HUES6 (cell line): ENCODE measurements around the gene EML6.

ENCODE experiments used
- H3K27ac ChIP-seq: 2 replicates; pipeline ENCODE4 v1.7.0; 2013; ENCODE audit warnings: low read depth, mild to moderate bottlenecking, low read length, inconsistent platforms
- H3K27me3 ChIP-seq: 2 replicates; pipeline ENCODE4 v1.6.1; 2013; ENCODE audit warnings: low read length; ENCODE audit not compliant: control insufficient read depth, insufficient read depth
- H3K36me3 ChIP-seq: 2 replicates; pipeline ENCODE4 v1.6.1; 2013; ENCODE audit warnings: low read length; ENCODE audit not compliant: control insufficient read depth, insufficient read depth
- H3K4me1 ChIP-seq: 2 replicates; pipeline ENCODE4 v1.6.1; 2013; ENCODE audit warnings: low read length; ENCODE audit not compliant: control insufficient read depth, insufficient read depth
- H3K4me3 ChIP-seq: 2 replicates; pipeline ENCODE4 v1.5.1; 2013; ENCODE audit warnings: low read depth, low read length
- H3K9ac ChIP-seq: one replicate; pipeline ENCODE4 v1.6.1; 2013; ENCODE audit warnings: mild to moderate bottlenecking, low read length
- H3K9me3 ChIP-seq: 2 replicates; pipeline ENCODE4 v1.6.1; 2013; ENCODE audit warnings: low read depth, low read length; ENCODE audit not compliant: control insufficient read depth, insufficient read depth

EML6 gene

DNA sequence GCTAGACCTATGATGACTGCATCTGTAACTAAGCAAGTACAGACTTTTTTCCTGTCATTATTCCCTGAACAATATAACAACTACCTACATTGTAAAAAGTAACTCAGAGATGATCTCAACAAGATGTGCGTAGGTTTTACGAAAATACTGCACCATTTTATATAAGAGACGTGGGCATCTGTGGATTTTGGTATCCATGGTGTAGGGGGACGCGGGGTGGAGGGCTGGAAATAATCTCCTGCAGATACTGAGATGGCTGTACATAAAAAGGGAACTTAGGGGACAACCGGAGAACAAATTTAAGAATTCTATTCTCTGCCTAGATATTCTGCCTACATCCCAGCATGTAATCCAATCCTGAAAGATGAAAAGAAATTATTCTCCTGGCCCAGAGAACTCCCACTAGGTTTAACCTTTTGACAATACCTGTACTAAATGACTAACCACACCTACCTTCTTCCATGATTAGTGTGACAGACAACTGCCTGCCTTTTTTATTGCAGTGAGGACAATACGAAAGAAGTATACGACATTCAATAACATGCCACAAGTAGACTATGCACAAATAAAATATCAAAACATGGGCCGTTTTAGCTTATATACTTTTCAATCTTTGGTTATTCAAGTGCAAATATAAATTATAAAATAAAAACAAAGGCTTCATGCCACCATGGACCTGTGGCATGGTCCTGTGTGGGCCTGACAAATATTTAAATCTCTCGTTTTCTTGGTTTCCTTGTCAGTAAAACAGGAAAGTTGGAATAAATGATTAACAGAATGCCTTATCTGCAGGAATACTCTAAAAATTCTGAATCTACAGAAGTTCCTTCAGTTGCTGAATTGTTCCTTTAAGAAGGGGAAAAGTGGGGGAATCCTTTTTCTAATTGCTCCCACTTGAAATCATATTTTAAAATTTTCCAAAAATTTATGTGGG, 280.5 kb downstream of the EML6 start:
- Histone ChIP-seq H3K4me1 (peaks cover 31% of the 10 kb centered on the region), H3K4me3 (no peak overlapping the region), H3K36me3 (no peaks in the 10 kb centered on the region), H3K27me3 (no peaks in the 10 kb centered on the region), H3K9ac (no peak overlapping the region), H3K9me3 (no peaks in the 10 kb centered on the region), H3K27ac (no peak overlapping the region)

DNA sequence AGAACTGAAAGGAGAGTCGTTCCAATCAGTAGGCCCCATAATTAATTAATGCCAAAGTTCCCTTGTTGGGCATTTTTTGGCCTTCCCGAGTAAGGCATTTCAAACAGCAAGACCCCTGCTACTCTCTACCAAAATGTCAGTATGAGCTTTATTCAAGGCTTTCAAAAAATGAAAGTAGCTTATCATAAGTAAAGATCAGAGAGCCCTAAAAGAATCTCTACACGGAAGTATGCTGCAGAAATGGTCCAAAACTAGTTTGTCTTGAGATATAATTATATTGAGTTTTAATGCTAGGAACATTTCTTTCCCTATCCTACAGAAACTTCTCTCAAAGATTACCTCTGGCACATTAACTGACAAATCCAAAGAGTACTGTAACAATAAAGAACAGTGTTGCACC, 282.8 kb downstream of the EML6 start:
- Histone ChIP-seq H3K4me1 (peaks cover 39% of the 10 kb centered on the region), H3K36me3 (no peaks in the 10 kb centered on the region), H3K9me3 (no peaks in the 10 kb centered on the region), H3K4me3 (no peak overlapping the region), H3K27ac (no peak overlapping the region), H3K27me3 (no peaks in the 10 kb centered on the region), H3K9ac (no peak overlapping the region)

DNA sequence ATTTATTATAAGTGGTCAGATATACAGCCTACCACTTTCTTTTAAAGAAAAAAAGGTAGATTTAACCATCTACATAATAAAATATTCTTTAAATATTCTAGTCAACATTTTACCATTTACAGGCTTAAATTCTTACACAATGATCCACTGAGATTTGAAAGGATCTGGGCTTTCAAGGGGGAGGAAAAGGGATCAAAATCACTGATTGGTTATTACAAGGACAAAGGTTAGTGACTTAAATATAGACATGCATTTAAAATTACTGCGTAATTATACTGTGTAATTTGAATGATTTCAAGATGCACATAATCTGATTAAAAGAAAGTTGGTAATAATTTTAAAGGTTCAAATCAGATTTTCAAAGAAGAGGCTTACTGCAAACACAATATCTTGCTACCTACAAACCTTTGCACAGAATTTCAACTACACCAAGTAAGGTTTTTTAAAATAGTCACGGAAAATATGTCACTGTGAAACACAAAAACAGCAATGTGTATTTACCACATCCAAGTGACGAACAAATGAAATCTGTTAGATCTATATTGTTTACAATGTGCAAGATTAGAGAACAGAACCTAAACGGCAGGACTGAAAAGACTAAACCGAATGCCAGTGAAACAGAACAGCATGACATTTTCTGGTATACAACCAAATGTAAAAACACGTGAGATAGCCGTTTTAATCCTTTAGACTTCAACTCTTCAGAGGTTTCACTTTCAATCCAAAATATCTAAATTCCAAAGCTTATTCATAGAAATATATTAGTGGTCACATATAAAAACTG, 286.0 kb downstream of the EML6 start:
- no peak overlapping the region for H3K27ac ChIP-seq
- H3K9me3 ChIP-seq: no peaks in the 10 kb centered on the region
- no peaks in the 10 kb centered on the region for H3K27me3 ChIP-seq
- no peak overlapping the region for H3K9ac ChIP-seq
- H3K4me3 ChIP-seq: no peak overlapping the region
- H3K4me1 ChIP-seq: peaks cover 66% of the 10 kb centered on the region
- H3K36me3 ChIP-seq: no peaks in the 10 kb centered on the region

DNA sequence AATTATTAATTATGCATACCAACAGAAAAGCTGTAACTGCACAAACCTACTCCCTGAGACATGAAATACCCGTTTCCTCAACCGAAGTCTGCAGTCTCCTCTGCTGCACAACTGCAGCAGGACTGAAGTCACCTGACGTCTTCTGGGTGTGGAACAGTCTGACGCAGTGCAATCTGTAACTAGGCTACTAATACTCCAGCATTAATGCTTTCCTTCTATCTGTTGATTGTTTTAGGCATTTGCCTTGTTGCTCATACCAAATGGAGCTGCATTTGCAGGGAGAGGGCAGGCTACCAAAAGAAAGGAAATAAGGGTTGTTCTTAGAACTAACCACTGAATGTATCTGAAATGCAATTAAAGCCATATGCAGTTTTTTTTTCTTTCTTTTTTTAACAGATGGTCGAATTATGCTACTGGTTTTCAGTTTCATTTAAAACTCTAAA, 286.7 kb downstream of the EML6 start:
- H3K9me3 ChIP-seq: no peaks in the 10 kb centered on the region
- peaks cover 66% of the 10 kb centered on the region for H3K4me1 ChIP-seq
- no peak overlapping the region for H3K9ac ChIP-seq
- H3K4me3 ChIP-seq: no peak overlapping the region
- H3K27me3 ChIP-seq: no peaks in the 10 kb centered on the region
- H3K27ac ChIP-seq: no peak overlapping the region
- no peaks in the 10 kb centered on the region for H3K36me3 ChIP-seq

DNA sequence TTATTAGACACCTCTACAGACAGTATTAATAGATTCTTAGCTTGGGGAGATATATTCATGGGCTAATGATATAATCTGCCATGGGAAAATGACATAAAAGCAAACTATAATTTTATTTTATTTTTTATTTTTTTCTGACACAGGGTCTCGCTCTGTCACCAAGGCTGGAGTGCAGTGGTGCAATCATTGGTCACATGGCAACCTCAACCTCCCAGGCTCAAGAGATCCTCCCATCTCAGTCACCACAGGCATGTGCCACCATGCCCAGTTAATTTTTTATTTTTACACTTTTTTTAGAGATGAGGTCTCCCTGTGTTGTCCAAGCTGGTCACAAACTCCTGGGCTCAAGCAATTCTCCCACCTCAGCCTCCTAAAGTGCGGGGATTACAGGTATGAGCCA, 287.5 kb downstream of the EML6 start:
- no peak overlapping the region for H3K4me3 ChIP-seq
- H3K4me1 ChIP-seq: peaks cover 61% of the 10 kb centered on the region

DNA sequence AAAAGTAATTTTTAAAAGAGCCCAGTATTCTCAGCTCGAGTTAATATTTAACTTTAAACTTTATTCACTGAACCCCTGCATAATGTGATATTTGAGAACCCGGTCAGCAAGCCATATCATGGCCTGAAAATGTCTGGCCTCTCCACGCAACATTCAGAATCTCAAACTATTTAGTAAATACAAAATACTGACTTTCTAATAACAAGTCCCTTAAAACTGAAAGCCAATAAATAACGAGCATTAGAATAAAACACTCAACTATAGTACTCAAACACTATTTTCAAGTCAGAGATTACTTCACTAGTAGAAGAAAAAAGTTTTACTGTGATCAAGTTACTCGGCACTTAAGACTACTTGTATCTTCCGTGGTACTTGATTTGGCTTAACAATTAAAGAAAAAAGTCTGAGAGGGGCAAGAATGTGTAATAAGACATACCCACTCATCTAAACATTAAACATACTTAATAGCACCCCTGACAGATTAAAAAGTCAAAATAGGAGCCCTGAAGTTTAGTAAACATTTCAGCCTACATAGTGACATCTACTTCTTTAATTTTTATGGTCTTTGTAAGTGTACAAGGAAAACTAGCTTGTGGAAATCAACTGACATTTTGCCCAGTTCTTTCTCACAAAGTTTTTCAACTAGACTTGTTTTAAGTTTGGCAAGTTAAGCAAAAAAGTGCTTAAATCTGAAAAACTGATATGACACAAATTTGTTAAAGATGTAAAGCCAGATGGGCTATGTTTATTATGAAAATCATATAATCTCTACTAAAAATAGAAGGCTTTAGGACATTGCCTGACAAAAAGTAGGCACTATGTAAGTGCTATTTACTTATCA, 288.6 kb downstream of the EML6 start:
- Histone ChIP-seq H3K27me3 (no peaks in the 10 kb centered on the region), H3K4me3 (no peak overlapping the region), H3K9me3 (no peaks in the 10 kb centered on the region), H3K36me3 (no peaks in the 10 kb centered on the region), H3K4me1 (peaks cover 55% of the 10 kb centered on the region), H3K9ac (no peak overlapping the region), H3K27ac (peak overlapping the region; percentile 9; the same call in 1 of the 2 replicates)

More for the DNA sequence above, 287.5 kb downstream of the EML6 start:
- no peaks in the 10 kb centered on the region for H3K36me3 ChIP-seq
- H3K27ac ChIP-seq: no peak overlapping the region
- no peaks in the 10 kb centered on the region for H3K9me3 ChIP-seq
- H3K27me3 ChIP-seq: no peaks in the 10 kb centered on the region
- no peak overlapping the region for H3K9ac ChIP-seq

DNA sequence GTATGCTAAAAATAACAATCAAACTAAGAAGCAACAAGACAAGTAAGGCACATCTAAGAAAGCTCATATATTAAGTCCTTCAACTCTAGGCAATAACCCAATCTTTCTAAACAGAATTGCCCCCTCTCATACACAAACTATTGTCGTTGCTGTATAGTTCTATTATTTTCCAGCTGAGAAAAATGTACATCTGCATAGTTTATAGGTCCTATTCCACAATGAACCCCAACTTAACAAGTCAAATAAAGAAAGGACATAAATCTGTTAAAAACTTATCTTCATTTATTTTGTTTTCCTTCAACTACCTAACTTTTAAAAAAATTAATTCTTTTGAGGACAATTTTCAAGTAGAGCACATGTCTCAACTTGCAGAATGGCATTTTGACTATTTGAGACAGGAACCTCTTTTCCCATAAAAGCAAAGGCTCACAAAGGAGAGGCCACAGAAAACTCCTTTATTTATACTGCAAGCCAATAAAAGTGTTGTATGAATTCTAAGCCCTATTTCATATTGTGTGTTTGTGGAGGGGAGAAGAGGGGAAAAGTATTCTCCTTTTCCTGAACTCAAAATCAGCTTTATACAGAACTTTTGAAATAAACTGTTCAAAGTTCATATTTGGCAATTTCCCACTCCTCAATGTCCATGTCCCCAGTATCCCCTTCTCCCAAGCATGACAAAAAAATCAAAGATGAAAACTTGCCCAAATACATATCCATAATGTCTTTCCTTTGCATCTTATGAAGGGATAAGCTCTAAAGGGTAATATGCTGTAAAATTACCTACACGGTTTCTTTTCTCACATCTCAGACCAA, 289.4 kb downstream of the EML6 start:
- Histone ChIP-seq H3K9me3 (no peaks in the 10 kb centered on the region), H3K4me1 (peaks cover 53% of the 10 kb centered on the region), H3K36me3 (peaks cover 4% of the 10 kb centered on the region; the same call in 1 of the 2 replicates), H3K27ac (no peak overlapping the region), H3K9ac (no peak overlapping the region), H3K4me3 (no peak overlapping the region), H3K27me3 (no peaks in the 10 kb centered on the region)

DNA sequence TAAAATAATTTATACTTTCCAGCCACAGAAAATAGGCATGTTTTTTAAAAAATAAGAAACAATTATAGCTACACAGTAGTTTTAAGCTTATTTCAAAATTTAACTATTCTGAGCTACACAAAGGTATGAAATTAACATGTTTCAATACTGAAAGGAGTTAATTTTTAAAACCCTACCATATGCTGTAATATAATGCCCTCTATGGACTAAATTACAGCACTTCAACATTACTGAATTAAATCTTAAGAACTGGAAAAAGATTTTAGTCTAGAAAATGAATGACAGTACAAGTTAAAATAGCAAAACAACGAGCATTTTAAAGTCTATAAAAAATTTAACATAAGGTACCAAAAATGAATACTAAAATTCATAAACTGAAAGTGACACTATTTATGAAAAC, 290.5 kb downstream of the EML6 start:
- Histone ChIP-seq H3K9ac (no peak overlapping the region), H3K4me1 (peaks cover 58% of the 10 kb centered on the region), H3K27me3 (no peaks in the 10 kb centered on the region), H3K27ac (no peak overlapping the region), H3K4me3 (no peak overlapping the region), H3K9me3 (no peaks in the 10 kb centered on the region), H3K36me3 (peaks cover 8% of the 10 kb centered on the region; the same call in 1 of the 2 replicates)

DNA sequence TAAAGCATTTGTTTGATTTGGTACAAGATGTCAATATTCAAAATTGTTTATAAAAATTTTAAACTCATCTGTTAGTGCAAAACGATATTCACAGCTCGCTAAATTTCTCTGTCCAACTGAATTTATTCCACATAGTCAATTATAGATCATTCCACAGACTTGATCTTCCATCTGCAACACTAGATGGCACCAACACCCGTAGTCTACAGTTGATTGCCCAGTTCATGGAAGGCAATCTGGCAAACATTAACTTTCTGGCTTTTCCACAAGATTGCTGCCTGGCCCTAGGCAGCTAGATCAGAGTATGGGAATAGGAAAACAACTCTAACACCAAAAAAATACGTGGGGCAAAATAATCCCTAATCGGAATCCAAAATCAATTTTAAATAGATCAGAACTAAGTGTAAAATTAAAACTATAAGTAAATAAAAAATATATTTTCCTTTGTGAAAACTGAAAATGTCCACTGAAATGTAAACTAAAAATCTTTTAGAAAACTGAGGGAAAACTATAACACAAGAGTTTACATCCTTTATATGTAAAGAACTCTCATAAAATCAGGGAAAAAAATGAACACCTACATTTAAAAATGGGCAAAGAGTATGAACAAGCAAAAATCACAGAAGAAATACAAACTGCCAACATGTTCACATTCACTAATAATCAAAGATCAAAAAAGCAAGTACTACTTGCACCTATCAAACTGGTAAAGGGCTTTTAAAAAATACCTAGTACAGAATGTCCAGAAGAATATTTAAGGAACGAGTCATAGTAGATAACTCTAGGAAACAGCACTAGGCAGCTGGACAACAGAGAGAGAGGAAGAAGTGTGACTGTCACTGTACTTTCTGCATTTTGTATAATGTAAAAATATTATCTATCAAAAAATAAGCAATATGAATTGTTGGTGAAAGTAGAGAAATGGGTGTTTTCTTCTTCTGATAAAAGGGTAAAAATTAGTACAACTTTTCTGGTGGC, 291.8 kb downstream of the EML6 start:
- peaks cover 62% of the 10 kb centered on the region for H3K4me1 ChIP-seq
- no peaks in the 10 kb centered on the region for H3K9me3 ChIP-seq
- H3K27me3 ChIP-seq: no peaks in the 10 kb centered on the region
- peaks cover 14% of the 10 kb centered on the region; the same call in 1 of the 2 replicates for H3K36me3 ChIP-seq
- no peak overlapping the region for H3K27ac ChIP-seq
- H3K9ac ChIP-seq: no peak overlapping the region
- no peak overlapping the region for H3K4me3 ChIP-seq
